22Rv1 (cell line): ENCODE measurements around the gene NBPF4.

Experiments used
- ZFX ChIP-seq: fragments of 450-650 bp; IDR thresholded peaks from 2 replicates; pipeline ENCODE4 v1.6.1; 2017; ENCODE audit warnings: antibody characterized with exemption, borderline replicate concordance
- TF ChIP-seq, protein P1 (sequence below): fragments of 450-650 bp; IDR thresholded peaks from 2 replicates; pipeline ENCODE4 v1.5.1; 2017; ENCODE audit warnings: mild to moderate bottlenecking

DNA sequence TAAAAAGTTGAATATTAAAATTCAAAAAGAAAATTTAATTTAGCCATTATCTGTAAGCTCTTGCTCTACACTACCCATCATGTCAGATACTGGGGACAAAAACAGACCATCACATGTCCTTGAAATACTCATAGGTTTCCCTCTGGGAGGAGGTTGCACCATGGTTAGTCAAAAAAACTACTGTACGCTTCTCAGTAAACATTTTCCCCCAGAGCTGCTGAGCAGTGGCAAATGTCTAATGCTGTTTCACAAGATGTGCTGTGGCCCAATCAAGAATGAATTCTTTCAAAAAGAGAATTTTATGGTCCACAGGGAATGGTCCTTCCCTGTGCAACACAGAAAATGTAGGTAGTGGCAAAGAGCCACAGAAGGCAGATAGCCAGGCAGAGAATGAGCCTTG lies 49.8 kb downstream of the NBPF4 start:
- TF ChIP-seq, protein P1, sequence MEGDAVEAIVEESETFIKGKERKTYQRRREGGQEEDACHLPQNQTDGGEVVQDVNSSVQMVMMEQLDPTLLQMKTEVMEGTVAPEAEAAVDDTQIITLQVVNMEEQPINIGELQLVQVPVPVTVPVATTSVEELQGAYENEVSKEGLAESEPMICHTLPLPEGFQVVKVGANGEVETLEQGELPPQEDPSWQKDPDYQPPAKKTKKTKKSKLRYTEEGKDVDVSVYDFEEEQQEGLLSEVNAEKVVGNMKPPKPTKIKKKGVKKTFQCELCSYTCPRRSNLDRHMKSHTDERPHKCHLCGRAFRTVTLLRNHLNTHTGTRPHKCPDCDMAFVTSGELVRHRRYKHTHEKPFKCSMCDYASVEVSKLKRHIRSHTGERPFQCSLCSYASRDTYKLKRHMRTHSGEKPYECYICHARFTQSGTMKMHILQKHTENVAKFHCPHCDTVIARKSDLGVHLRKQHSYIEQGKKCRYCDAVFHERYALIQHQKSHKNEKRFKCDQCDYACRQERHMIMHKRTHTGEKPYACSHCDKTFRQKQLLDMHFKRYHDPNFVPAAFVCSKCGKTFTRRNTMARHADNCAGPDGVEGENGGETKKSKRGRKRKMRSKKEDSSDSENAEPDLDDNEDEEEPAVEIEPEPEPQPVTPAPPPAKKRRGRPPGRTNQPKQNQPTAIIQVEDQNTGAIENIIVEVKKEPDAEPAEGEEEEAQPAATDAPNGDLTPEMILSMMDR: no peak
- TF ChIP-seq ZFX: no peak
